Stimulated activated CD8-positive, alpha-beta memory T cell treated with anti-CD3 and anti-CD28 coated beads, Interleukin-7, amount 100 ng/mL, for 4 hours (primary cell): ENCODE data around the gene ALPG.
"Not testable (repeated sequence)": the region's sequence is repeated elsewhere in the genome, so short reads cannot be mapped to it uniquely, and the experiment has no call there.

Source experiments
- DNase-seq, 2 donors: peaks; one replicate each; pipeline ENCODE4 v3.0.0-alpha.2; 2020; ENCODE audit warnings: low read depth in 2 of 2

ALPG gene

DNA sequence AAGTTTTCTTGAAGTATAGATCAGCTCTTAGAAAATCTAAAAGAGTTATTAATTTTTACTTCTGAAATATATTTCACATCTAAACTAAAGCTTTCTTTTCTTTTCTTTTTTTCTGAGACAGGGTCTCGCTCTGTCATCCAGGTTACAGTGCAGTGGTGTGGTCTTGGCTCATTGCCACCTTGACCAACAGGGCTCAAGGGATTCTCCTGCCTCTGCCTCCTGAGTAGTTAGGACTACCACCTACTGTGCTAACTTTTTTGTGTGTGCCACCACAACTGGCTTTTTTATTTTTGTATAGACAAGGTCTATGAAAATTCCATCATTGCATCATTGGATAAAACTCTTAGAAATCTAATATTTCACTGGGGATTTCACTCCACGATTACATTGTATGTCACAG is 10.0 kb upstream of the ALPG start:
- no peak for DNase-seq

GRCh38 chr2:232398293-232399034 is 8.2 kb upstream of the ALPG start:
- no peak for DNase-seq

GRCh38 chr2:232400256-232401015 is 6.2 kb upstream of the ALPG start:
- no peak for DNase-seq

GRCh38 chr2:232402518-232402917 is 4.1 kb upstream of the ALPG start:
- DNase-seq, result no peak

- no peak for DNase-seq
These were observed 617 bp upstream of the ALPG start for GRCh38 chr2:232405943-232406510.

GRCh38 chr2:232407428-232408150 is 945 bp downstream of the ALPG start:
- DNase-seq, result not testable (repeated sequence)

DNA sequence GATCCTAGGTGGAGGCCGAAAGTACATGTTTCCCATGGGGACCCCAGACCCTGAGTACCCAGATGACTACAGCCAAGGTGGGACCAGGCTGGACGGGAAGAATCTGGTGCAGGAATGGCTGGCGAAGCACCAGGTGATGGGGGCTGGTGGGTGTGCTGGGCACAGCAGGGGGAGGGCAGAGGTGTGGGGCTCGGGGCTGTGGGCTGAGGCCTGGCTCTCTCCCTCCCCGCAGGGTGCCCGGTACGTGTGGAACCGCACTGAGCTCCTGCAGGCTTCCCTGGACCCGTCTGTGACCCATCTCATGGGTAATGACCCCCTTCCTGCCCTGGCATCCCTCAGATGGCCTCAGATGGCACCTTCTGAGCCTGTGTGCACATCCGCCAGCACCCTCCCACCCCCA is 1.6 kb downstream of the ALPG start:
- not testable (repeated sequence) for DNase-seq

DNA sequence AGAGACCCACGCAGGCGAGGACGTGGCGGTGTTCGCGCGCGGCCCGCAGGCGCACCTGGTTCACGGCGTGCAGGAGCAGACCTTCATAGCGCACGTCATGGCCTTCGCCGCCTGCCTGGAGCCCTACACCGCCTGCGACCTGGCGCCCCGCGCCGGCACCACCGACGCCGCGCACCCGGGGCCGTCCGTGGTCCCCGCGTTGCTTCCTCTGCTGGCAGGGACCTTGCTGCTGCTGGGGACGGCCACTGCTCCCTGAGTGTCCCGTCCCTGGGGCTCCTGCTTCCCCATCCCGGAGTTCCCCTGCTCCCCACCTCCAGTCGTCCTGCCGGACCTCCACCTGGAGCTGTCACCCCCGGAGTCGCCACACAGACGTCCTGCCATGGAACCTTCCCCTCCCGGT is 3.0 kb downstream of the ALPG start:
- not testable (repeated sequence) for DNase-seq

GRCh38 chr2:232410238-232410900 is 3.7 kb downstream of the ALPG start:
- DNase-seq, result no peak

- DNase-seq, result no peak
These were observed 5.4 kb downstream of the ALPG start for GRCh38 chr2:232411901-232412629.

DNA sequence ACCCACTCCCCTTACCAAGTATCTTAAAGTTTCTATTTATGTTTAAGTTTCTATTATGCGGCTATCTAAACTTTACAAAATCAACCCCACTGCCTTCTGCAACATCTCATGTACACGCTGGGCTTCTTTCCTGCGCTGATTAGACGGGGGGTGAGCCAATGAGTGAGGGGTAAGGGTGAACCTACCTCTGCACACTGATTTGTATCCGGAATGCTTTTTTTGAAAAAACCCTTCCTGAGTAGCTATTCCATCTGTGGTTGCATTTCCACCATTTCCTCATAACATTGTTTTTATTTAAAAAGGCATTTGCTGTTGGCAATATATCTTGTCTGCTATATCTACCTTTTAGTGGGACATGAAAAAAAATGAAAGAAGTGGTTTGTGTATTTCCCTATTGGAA is 6.3 kb downstream of the ALPG start:
- no peak for DNase-seq

- DNase-seq, result no peak
These were observed 8.6 kb downstream of the ALPG start for GRCh38 chr2:232415138-232415690.

DNA sequence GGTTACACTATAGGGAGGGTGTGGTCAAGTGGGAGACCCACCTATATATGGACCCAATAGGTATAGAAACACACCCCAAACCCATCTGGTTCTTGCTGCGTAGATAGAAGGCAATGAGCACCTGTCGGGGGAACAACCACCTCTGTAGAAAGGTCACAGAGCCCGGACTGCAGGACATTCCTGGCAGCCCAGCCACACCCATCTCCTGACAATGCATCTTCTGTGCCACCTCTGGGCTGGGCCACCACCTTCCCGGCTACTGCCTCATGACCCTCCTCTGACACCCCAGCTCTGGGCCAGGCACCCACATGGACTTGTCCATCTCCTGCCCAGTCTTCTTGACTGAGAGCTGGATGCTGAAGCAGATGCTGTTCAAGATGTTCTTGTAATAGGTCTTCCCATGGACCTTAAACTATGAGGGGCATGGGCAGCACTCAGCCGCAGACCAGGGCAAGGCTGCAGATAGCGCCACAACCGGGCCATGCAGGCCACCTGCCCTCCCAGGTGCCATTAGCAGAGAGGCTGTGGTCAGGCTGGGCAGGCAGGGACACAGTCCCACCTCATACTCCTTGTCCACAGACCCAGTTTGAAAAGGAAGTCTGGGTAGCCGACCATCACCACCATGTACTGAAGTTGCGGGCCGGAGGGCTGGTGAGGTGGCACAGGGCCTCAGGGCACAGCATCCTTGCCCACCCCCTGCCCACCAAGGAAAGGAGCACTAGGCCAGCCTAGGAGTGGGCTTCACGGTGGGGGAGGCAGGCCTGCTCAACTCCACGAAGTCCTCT is 9.3 kb downstream of the ALPG start:
- no peak for DNase-seq

DNA sequence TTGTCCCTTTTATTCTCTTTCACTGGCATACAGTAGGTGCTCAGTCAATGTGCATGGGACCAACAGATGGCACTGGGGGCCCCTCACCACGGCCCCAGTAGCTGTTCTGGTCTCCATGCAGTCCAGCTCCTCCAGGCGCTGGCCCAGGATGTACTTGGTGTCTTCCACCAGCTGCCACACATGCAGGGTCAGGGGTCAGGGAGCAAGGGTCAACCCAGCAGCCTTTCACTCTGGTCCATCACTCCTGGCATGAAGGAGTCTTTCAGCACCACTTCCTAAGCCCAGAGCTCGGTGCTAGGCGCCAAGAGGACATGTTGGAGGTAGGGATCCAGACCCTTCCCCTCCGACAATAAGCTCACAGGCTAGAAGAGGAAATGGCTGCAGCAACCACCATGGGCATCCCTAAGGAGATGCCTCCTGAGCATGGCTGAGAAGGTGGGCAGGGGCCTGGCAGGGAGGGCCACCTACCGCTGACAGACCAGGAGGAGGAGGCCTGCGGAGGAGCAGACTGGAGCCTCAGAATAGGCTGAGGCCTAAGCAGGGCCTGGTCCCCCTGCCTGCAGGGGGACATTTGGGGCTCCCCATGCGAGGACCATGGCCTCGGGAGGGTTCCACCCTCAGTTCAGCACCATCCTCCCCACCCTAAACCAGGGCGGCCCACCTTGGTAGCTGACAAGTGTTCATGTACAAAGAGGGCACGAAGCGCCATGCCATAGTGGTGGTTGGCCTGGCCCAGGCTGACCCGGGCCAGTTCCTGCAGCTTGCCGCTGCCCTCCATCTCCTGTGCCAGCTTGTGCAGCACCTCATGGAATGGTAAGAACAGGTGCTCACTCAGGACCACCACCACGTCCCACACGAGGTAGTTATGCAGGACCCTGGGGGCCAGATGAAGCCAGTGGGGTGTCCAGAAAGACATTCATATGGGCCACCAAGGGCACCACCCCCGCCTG is 10.2 kb downstream of the ALPG start:
- DNase-seq, result no peak

DNA sequence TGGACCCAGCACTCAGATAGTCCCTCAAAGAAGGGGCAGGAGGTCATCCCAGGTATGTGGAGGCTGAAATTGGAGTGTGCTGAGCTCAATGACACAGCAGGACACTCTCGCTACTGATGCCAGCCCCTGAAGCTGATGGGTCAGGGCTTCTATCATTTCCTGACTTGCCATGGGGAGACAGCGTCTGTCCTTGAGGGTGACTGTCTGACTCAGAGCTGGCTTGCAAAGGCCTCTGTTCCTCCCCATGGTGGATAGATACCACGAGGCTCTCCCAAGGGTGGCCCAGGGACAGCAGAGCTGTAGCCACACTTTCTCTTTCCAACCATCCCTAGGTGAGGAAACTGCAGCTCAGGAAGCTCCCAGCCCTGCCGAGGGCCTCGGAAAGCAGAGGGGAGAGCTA is 10.8 kb downstream of the ALPG start:
- DNase-seq, result no peak

- DNase-seq, result no peak
These were observed 11.4 kb downstream of the ALPG start for GRCh38 chr2:232418056-232418455.

DNA sequence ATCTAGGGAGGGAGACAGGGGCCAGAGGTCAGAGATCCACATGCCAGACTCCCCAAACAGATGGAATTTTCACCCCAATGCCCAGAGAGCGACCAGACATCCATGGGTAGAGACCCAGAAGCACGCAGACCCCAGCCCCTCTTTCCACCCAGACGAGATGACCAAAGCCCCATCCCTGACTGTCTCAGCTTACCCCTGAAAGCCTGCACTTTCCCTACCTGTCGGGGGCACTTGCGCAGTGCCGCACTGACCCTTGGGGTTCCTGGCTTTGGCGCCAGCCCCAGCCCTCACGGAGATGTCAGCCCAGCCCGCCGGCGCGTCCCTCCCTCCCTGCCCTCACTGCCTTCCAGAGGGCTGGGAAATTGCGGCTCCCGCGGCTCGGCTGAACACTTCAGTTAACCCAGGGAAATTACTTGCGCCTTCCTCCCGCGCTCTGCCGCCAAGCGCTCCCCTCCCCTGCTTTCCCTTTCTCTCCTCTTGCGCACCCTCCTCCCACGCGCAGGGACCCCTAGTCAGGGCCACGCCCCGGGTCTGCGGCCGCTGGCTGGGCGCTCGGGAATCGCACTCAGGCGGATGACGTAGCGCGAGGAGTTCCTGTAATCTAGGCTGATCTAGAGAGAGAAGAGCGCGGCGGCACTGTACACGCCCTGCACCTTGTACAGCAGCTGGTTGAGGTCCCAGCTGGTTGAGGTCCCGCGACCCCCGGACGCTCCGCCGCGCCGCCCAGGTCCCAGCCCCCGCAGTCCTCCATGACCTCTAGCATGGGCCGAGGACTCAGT is 12.0 kb downstream of the ALPG start:
- DNase-seq, result no peak
